Measurements from ENCODE around the gene UBE2J2.

The UBE2J2 gene

DNA sequence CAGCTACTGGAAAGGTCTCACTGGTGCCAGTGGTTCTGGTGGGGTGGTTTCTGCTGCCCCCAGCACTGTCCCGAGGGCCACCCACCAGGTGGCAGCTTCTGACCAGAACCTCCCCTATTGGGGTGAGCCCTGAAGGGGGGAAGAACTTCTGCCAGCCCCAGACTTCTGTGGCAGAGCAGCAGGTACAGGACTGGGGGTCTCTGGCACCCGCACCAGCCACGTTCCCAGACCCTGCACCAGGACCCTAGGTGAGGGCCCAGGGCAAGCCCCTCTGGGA, 36.4 kb upstream of the UBE2J2 start:
- no peak for FAIRE-seq
- DNase-seq (ENCODE audit: extremely low spot score, insufficient read length, low read depth) = no peak

DNA sequence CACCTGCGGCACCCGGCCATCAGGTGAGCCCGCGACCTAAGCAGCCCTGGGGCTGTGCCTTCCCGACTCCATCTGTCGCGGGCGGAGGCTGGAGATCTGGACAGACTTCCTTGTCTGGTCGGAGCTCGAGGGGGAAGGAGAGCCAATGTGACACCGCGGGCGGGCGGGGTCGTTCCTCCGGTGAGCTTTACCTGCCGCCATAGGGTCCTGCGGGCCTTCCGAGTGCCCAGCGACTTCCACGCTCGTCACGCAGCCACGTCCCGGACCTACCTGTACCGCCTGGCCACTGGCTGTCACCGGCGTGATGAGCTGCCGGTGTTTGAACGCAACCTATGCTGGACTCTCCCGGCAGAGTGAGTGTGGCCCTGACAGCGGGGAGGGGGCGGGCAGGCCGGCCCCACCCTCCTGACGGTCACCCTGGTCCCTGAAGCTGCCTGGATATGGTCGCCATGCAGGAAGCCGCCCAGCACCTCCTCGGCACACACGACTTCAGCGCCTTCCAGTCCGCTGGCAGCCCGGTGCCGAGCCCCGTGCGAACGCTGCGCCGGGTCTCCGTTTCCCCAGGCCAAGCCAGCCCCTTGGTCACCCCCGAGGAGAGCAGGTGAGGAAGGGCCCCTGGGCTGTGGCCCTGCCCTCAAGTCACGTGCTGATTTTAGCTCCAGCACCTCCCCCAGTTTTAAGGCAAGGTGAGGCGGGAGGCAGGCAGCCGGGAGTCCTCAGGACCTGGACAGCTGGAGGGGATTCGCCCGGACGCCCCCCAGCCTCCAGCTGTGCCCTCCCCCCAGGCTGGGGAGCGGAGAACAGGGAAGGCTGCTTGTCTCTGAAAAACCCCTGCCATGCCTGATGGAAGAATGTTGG, 35.8 kb upstream of the UBE2J2 start:
- DNase-seq (ENCODE audit: extremely low spot score, insufficient read length, low read depth) (no peak), FAIRE-seq (no peak)

DNA sequence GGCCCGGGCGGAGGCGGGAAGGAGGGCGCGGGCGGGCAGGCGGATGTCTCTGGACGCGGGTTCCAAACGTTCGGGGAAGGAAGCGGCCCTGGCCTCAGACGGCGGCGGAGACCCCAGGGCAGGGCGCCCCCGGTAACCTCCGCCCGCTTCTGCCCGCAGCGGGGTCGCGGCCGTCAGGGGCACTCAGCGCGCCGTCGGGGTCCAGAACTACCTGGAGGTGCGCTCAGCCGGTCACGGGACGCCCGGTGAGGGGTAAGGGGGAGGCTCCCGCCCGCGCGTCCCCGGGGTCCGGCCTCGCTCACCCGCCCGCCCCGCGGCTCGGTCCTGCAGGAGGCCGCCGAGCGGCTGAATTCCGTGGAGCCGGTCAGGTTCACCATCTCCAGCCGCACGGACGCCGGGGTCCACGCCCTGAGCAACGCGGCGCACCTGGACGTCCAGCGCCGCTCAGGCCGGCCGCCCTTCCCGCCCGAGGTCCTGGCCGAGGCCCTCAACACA, 35.1 kb upstream of the UBE2J2 start:
- FAIRE-seq = no peak

DNA sequence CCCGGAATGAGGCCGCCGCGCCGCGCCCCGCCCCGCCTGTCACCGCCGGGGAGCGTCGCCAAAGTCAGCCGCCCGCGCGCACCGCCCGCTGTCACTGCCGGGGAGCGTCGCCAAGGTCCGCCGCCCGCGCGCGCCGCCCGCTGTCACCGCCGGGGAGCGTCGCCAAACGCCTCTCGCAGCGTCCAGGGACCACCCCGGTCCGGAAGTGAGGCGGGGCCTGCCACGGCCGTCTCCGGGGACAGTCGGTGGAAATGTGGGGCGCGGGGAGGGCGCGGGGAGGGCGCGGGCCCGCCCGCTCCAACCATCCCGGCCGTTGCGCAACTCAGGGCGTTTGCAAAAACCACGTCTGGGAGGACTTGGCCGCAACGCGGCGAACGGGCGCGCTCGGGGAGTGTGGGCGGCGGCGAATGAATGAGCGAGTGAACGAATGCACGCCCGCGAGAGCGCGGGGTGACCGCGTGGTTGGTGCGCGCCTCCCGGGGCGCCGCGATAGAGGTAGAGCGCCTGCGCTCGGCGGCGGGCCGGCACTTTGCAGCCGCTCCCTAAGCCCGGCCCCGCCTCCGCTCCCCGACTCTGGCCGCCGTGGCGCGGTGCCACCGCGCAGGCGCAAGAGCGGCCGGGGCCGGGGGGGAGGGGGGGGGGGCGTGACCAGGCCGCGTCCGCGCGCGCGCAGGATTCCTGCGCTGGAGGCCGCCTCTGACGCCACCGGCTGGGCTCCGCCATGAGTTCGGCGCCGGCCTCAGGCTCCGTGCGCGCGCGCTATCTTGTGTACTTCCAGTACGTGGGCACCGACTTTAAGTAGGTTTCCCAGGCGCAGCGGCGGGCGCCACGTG, 34.5 kb upstream of the UBE2J2 start, which contains the start of the genes ACAP3 and PUSL1:
TSS of gene ACAP3 (minus strand) at position 8 of the 833 bp plus-strand sequence. CDS start 115 bp downstream, outside the sequence.
TSS of gene PUSL1 (plus strand) at position 675 of the 833 bp plus-strand sequence. CDS start at position 722, 47 bp downstream.
- peak; percentile 86 for FAIRE-seq
- peak; percentile 95 for DNase-seq (ENCODE audit: extremely low spot score, insufficient read length, low read depth)

More for the DNA sequence above, 35.1 kb upstream of the UBE2J2 start:
- no peak for DNase-seq (ENCODE audit: extremely low spot score, insufficient read length, low read depth)

DNA sequence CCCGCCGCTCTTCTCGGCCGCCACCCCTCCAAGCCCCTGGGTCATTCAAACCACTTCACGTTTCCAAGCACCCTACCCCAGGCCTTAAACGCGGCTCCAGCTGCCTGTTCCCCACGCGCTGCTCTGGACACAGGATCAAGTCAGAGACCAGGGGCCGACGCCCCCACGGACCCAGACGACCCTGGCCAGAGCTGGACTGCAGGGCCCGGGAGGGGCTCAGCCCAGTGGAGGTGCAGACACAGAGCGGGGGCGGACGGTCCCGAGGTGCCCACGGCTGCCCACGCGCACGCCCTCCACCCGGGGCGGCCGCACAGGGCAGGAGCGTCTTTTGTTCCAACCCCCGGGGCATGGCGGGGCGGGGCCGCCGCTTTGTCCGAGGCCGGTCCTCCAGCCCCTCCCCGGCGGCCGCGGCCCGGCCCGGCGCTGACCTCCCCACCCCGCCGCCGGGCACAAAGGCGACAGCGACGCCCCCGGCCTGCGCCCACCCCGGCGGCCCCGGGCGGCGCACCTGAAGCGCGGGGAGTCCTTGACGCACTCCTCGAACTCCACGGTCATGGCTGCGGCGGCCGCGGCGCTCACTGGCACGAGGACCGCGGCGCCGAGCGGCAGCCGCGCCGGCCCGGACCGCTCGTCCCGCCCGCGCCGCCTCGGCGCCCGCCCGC, 33.7 kb upstream of the UBE2J2 start:
- DNase-seq (ENCODE audit: extremely low spot score, insufficient read length, low read depth) (no peak), FAIRE-seq (no peak)

DNA sequence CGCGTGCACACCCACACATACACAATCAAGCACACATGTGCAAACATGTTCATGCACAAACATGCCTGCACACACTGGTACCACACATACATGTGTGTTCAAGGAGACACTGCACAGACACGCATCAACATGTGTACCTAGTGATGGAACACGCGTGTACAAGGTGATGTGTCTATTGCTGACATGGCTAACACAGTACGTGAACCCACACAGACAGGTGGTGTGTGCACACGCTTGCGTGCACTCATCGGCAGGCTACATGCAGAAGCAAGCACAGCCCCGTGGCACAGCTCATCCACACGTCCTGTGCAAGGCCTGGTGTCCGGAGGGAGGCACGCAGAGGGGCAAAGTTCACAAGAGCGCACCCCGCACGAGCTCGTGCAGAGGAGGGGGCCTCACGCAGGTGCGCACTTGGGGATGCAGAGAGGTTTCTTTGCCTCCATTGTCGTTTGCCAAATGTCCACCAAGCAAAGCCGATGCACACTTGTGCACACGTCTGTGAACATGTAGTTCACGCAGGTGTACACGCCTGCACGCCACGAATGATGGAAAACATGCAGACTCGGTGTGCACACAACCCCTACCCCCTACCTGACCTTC, 33.1 kb upstream of the UBE2J2 start:
- FAIRE-seq (no peak), DNase-seq (ENCODE audit: extremely low spot score, insufficient read length, low read depth) (no peak)

DNA sequence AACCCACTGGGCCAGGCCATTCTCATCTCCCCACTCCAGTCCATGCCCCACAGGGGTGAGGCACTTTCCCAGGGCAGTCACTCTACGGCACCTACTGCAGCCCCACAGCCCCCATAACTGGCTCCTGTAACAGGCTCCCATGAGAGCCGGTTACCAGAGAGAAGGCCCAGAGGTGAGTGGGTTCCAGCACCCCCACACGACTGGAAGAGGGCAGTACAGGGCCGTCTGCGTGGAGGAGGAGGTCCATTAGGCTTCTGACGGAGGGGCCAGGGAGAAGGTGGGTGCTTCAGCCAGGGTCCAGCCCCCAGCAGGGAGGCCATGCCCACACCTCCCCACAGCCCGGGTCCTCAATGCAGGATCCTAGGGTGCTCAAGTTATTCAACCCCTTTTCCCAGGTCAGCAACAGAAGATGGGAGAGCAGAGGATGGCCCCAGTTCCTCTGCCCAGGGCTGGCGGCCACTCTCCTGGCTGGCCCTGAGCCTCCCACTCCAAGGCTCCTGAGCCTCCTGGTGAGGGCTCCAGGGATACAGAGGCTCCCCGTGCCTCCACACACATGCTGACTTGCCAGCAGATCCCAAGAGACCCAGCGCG, 32.5 kb upstream of the UBE2J2 start:
- FAIRE-seq (no peak), DNase-seq (ENCODE audit: extremely low spot score, insufficient read length, low read depth) (no peak)

DNA sequence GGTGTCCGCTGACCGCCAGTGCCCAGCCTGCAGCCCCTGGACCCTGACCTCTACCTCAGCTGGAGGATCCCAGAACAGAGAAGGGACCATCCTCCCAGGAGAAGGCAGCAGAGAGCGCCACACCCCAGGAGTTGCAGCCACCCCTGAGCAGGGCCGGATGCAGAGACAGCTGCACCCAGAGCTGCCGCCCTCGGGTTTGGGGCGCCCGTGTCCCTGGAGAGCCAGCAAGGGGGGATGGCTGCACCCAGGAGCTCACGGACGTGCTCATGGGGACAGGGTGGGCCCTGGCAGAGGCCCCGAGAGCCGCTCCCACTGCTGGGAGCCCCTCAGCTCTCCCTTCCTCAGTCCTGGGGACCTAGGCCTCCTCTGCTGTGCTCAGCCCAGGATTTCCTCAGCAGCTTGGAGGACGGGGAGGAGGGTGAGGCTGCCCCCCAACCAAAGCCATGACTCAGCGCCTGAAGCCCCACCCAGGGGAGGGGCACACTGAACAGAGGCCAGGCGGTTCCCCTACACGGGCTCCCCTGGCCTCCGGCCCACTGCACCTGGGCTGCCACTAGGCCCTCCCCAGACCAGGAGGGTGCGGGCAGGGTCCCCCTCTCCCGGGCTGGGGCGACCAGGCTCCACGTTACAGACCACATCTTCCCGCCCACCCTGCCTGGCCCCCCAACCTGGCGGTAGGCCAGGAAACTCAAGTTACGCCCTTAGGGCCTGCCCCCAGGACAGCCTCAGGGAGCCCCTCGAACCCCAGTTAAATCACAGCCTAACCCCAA, 31.8 kb upstream of the UBE2J2 start:
- DNase-seq (ENCODE audit: extremely low spot score, insufficient read length, low read depth) (no peak), FAIRE-seq (peak; percentile 68)

DNA sequence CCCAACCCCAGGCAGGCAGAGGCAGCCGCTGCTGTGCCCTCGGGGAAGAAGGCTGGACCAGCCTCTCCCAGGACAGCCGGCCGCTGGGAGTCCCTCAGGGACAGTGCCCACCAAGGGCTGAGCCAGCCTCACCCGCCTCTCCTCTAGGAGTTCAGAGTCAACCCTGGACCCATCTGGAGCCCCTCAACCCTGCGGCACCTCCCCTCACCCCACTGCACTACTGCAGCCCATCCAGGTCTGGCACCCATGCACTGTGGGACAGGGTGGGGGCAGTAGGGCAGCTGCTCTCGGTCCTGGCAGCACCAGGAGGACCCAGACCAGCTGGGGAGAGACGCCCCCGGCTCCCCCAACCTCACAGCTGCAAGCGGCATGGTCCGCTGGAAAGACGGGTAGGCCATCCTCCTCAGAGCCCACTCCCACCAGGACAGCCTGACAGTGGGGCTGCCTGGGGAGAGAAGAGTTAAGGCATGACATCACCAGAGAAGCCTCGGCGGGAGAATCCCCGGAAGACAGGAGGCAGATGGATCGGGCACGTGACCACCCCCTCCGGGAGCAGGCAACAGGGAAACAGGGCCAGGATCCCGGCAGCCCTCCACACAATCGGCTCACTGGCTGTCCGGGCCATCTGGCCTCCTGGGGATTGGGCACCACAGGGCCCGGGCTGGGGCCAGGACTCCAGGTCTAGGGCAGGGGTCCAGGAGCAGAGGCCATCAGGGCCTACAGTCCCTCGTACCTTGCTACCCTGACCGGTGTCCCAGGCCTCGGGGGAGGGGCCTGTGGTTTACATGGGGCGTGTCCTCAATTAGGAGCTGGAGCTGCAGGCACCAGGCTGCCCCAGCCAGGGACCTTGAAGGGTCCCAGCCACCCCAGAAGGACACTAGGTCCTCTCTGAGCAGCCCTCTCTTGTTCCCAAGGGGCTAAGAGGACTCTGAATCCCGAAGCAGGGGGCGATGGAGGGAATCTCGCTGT, 31.0 kb upstream of the UBE2J2 start:
- FAIRE-seq (no peak), DNase-seq (ENCODE audit: extremely low spot score, insufficient read length, low read depth) (no peak)

DNA sequence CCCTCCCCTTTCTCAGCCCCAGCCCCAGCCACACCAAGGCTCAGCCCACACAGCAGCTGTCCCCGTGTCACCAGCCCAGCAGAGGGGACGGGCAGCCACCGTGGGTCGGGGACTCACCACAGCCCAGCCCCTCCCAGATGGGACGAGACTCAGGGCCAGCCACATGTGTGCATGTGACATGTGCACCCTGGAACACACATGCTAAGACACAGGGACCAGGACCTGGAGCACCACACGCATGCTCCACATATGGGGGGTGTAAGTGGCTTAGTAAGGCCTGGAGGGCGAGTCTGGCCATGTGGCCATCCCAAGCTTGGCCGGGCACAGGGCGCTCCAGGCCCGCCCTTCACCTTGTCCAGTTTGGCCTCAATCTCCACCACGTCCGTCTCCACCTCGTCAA, 30.1 kb upstream of the UBE2J2 start:
- no peak for DNase-seq (ENCODE audit: extremely low spot score, insufficient read length, low read depth)
- no peak for FAIRE-seq

DNA sequence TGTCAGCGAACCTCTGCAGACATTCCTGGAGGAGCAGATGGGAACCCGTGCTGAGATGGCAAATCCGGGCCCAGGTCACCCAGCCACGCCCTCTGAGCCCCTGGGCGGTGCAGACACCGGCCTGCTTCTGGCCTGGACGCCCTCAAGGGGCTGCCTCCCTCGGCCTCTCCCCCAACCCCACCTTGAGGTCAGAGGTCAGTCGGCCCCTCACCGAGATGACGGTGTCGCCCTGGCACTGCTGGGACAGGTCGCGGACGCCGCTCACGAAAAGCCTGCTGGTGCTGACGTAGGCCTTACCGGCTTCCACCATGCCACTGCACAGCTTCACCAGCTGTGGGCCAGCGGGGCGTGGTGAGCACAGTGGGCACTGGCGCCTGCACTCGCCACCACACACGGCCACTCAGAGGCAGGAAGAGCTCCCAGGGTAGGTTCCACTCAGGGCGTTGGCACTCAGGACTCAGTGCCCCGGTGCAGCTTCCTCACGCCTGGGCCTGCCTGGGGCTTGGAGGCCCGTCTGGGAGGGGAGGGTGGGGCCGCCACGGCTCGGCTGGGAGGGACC, 29.4 kb upstream of the UBE2J2 start:
- DNase-seq (ENCODE audit: extremely low spot score, insufficient read length, low read depth) (no peak), FAIRE-seq (no peak)

DNA sequence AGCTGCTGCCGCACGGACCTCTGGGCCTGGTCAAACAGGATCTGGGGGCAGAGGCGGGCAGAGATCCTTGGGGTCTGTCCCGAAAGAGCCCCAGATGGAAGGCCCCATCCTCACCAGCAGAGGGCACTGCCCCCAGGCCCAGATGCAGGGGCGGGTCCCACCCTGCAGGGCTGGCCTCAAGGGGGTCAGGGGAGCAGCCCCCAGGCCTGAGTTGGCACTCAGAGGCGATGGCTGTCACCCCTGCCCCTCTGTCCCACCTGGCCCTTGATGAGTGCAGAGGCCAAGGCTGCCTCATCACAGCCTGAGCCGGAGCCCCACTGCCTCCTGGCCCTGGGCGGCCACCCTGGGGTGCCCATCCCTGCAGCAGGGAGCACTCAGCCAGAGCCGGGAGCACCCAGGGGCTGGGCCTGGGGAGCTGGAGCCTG, 28.4 kb upstream of the UBE2J2 start:
- DNase-seq (ENCODE audit: extremely low spot score, insufficient read length, low read depth) = no peak
- FAIRE-seq = no peak

DNA sequence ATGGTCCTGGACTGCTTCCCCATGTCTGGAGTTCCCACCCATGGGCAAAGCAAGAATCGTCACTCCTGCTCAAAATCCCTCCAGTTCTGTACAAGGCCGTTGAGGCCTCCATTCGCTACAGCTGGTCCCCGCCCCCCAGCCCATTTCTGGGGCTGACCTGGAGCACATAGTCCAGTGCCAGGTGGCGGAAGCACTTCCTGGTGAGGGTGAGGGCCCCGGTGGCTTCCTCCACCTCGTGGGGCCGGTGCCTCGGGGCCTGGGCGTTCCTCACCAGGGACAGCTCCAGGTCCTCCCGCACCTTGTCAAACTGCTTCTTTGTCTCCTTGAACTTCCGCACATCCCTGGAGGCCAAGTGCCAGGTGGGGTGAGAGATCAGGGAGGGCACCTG, 26.7 kb upstream of the UBE2J2 start:
- FAIRE-seq (no peak), DNase-seq (ENCODE audit: extremely low spot score, insufficient read length, low read depth) (no peak)

DNA sequence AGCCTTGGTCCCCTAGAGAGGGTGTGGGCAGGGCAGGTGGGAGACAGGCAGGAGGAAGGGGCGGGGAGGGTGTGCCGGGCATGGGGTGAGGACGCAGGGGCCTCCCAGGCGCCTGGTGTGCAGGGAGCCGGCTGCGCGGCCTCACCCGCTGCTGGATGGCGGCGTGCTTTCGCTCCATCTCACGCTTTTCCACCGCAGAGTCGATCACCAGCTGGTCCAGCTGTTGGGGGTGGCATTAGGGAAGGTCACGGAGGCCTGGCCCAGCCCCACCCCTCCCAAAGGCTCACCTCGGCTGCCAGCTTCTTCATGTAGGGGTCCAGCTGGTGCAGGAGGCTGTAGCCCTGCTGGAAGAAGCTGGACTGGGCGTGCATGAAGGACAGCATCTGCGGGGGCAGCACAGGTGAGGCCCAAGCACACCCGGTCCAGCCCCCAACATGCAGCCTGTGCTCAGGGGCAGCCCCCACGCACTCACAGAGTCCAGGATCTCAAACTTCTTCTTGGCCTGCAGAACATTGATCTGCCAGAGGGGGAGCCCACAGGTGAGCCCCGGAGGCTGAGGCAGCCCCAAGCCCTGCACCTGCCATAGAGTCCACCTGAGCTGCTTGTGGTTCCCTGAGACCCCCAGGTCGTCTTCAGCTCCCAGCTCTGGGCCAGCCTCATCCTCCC, 26.2 kb upstream of the UBE2J2 start:
- no peak for DNase-seq (ENCODE audit: extremely low spot score, insufficient read length, low read depth)
- FAIRE-seq = peak; percentile 68

DNA sequence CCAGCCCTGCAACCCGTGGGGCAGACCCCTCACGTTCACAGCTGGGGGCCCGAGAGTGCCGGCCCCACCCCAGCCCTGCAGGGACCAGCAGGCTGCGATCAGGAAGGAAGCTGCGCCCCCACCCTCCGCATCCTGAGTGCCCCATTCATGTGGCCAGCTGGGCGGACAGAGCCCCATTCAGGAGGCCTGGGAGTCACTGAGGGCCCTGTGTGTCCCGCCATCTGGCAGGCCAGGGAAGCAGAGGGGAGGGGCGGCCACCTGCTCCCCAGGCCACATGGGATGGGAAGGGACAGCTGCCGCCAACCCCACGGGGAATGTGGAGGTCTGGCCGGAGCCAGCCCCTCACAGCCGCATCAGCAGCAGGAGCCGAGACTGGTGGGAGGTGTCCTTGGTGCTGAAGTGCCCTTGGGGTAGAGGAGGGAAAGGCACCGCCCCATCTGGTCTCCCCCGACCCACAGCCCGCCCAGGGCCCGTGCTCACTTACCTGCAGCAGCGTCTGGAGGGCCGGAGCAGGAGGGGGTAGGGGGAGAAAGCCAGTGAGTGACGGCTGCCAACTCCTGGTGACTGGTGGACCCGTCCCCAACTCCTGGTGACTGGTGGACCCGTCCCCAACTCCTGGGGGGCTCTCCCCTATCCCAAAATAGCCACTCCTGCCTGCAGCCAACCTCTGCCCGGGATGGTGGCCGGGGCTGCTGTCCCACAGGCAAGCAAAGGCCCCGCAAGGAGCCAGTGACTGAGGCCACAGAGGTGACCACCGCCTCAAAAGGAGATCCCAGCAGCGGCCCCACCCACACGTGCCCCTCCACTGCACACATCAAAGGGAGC, 25.4 kb upstream of the UBE2J2 start:
- no peak for DNase-seq (ENCODE audit: extremely low spot score, insufficient read length, low read depth)
- no peak for FAIRE-seq

DNA sequence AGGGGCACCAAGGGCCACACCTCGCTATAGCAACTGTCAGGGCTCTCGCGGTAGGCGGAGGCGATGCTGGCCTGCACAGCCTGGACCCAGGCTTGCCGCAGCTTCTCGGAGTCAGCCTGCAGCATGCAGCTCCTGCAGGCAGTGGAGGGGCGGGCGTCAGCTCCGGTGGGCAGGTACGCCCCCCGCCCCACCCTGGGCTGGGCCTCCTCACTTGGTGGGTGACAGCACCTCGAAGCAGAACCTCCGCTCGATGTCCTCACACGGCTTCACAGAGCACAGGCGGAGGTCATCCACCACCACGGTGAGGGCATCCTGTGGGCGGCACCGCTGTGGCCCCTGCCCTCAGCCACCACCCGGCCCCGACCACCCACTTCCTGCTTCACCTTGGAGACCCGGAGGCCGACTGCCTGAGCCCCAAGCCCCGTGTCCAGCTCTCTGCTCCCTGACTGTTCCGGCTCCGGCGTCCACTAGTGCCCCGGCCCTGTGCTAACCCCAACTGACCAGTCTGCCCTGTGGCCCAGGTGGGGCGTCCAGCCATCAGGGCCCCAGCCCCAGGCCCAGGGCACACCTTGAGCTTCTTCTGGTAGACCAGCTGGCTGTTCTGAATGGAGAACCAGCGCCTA, 24.3 kb upstream of the UBE2J2 start:
- FAIRE-seq (no peak), DNase-seq (ENCODE audit: extremely low spot score, insufficient read length, low read depth) (no peak)
